Measurements from ENCODE around the gene SRC.

Gene SRC

GRCh38 chr20:37442547-37442946, 96.6 kb downstream of the SRC start:
- TF ChIP-seq, protein P1, sequence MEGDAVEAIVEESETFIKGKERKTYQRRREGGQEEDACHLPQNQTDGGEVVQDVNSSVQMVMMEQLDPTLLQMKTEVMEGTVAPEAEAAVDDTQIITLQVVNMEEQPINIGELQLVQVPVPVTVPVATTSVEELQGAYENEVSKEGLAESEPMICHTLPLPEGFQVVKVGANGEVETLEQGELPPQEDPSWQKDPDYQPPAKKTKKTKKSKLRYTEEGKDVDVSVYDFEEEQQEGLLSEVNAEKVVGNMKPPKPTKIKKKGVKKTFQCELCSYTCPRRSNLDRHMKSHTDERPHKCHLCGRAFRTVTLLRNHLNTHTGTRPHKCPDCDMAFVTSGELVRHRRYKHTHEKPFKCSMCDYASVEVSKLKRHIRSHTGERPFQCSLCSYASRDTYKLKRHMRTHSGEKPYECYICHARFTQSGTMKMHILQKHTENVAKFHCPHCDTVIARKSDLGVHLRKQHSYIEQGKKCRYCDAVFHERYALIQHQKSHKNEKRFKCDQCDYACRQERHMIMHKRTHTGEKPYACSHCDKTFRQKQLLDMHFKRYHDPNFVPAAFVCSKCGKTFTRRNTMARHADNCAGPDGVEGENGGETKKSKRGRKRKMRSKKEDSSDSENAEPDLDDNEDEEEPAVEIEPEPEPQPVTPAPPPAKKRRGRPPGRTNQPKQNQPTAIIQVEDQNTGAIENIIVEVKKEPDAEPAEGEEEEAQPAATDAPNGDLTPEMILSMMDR (IDR thresholded peaks at IDR 0.05; ENCODE audit: low read length, missing control alignments): no peak
- H3K4me3 ChIP-seq (replicated peaks; ENCODE audit: low read depth, low read length): no peak overlapping the region
- no peak for DNase-seq (ENCODE audit: low read depth)

GRCh38 chr20:37442986-37443385, 97.0 kb downstream of the SRC start:
- no peak overlapping the region for H3K4me3 ChIP-seq (replicated peaks; ENCODE audit: low read depth, low read length)
- TF ChIP-seq, protein P1 (IDR thresholded peaks at IDR 0.05; ENCODE audit: low read length, missing control alignments): no peak
- no peak for DNase-seq (ENCODE audit: low read depth)

GRCh38 chr20:37443596-37443995, 97.7 kb downstream of the SRC start:
- no peak for DNase-seq (ENCODE audit: low read depth)
- H3K4me3 ChIP-seq (replicated peaks; ENCODE audit: low read depth, low read length): no peak overlapping the region
- TF ChIP-seq, protein P1 (IDR thresholded peaks at IDR 0.05; ENCODE audit: low read length, missing control alignments): no peak

DNA sequence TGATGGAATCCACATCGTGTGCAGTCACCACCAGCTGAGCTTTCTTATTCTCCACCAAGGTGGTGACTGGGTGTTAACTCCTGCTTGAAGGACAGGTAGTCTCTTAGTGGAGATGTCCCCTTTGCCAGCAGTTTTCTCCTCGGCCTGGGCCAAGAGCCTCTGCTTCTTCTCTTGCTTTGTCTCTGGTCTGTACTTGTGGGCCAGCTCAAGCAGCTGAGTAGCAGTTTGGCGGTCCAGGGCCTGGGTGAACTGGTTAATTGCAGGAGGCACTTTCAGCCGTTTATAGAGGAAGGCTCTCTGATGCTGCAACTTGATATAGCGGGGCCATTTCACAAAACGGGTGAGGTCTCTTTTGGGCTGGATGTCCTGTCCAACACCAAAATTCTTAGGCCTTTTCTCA, 99.1 kb downstream of the SRC start:
- no peak overlapping the region for H3K4me3 ChIP-seq (replicated peaks; ENCODE audit: low read depth, low read length)
- no peak for DNase-seq (ENCODE audit: low read depth)
- TF ChIP-seq, protein P1 (IDR thresholded peaks at IDR 0.05; ENCODE audit: low read length, missing control alignments): no peak

- H3K4me3 ChIP-seq (replicated peaks; ENCODE audit: low read depth, low read length): no peak overlapping the region
- no peak for DNase-seq (ENCODE audit: low read depth)
- TF ChIP-seq, protein P1 (IDR thresholded peaks at IDR 0.05; ENCODE audit: low read length, missing control alignments): no peak
Measured at GRCh38 chr20:37446286-37447032, 100.5 kb downstream of the SRC start.

- DNase-seq (ENCODE audit: low read depth): no peak
- TF ChIP-seq, protein P1 (IDR thresholded peaks at IDR 0.05; ENCODE audit: low read length, missing control alignments): no peak
Measured at GRCh38 chr20:37447688-37448087, 101.7 kb downstream of the SRC start.

GRCh38 chr20:37449276-37449675, 103.3 kb downstream of the SRC start:
- no peak overlapping the region for H3K4me3 ChIP-seq (replicated peaks; ENCODE audit: low read depth, low read length)
- DNase-seq (ENCODE audit: low read depth): no peak
- TF ChIP-seq, protein P1 (IDR thresholded peaks at IDR 0.05; ENCODE audit: low read length, missing control alignments): no peak

More at GRCh38 chr20:37447688-37448087, 101.7 kb downstream of the SRC start:
- no peak overlapping the region for H3K4me3 ChIP-seq (replicated peaks; ENCODE audit: low read depth, low read length)

Data from fibroblast of pulmonary artery (primary cell).